Ammon's horn (tissue), 1 donor: ENCODE results near the gene APCDD1L.
"Not testable (repeated sequence)": the region's sequence is repeated elsewhere in the genome, so short reads cannot be mapped to it uniquely, and the experiment has no call there.

Experiments
- DNase-seq: peaks from one replicate; pipeline ENCODE4 v3.0.0-alpha.2; 2016; ENCODE audit warnings: low spot score

The APCDD1L gene

DNA sequence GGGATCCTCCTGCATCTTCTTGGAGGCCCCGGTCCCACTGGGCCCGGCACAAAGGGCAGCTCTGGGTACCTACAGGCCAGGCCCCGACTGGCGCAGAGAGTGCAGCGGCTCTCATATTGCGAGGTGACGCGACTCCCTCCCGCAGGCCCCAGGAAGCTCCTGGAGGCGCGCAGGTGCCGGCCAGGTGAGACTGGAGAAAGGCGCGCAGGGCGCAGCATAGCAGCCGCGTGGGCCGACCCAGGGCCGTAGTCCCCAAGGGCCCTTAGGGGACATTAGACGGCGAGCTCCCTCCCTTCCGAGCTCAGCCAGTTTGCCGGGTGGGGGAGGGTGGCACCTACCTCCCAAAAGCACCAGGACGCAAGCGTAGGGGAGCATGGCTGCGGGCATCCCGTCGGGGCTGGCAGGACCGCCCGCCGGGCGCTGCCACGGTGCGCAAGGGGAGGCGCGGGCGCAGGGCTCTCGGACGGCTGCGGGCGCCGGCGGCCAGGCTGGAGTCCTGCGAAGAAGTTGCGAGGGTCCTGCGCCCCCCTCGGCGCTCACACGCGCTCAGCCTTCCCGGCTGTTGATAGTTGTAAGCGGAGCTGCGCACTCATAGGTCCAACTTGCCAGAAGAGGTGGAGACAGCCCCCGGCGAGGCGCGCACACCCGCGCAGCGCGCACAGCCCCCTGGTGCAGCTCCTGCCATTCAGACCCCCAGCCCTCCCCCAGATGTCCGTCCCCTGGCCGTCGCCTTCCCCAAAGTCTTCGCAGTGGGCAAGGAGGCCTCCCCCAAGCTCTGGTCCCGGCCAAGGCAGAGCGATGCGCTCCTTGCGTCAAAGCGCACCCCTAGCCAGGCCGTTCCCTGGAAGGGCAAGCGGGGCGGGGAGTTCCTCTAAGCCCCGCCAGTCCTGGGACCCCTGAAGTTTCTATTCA, 622 bp downstream of the APCDD1L start:
- no peak for DNase-seq

DNA sequence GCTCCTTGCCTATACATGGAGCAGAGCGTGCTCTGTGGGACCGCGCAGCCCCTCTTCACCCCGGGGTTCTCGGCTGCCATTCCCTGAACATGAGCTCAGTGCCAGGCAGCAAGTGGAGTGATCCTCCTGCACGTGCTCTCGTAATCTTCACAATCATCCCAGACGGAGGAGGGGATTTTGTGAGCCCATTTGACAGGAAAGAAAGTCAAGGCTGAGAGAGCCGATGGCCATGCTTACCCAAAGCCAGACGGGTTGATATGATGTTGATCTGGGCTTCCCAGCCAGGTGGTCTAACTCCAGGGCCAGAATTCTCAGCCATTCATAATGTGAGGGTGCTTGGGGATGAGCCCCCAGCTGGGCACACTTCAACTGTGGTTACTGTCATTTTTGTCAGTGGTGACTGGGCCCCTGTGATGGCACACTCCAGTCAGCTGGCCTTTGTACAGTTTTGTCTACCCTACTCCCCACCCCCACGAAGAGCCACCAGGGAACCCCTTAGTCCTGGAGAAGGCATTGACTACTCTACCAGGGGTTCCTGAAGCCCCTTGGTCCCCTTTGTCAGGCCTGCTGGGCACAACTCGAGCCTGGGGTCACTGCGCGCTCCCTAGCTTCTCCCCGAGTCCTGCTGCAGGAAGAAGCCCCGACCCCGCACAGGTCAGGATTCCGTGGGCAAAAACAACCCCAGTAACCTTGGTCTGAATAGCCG, 1.5 kb downstream of the APCDD1L start:
- no peak for DNase-seq

DNA sequence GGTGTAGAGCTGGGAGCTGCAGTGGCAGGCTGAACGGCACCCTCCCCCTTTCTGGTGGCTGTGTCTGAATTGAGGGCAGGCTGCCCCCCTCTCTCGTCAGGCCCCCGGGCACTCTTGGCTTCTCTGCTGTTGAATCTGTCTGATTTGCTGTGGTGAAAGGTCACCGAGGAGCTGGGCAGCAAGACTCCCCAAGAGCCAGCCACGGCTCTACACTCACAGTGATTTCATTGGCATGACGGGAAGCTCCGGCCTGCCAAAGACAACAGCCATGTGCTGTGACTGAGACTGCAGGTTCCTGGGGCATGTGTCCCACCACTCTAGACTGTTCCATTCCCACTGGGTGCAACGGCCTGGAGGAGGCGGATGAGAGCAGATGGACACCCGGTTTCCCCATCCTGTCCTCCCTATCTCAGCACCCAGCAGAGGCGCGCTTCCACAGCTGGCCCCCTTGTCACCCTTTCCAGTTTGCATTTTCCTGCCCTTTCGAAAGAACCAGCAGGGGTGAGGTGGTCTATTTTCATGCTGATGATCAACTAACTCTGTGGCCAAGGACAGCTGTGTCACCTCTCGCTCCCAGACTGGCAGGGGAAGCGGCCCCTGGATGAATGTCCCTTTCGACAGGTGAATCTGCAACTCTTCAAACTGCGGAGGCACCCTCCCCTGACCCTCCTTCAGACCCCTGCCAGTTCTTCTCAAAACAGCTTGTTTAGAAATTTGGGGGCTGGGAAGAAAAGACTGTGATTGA, 2.2 kb downstream of the APCDD1L start:
- no peak for DNase-seq

GRCh38 chr20:58511861-58512260, 3.3 kb downstream of the APCDD1L start:
- no peak for DNase-seq

- no peak for DNase-seq
Observed at GRCh38 chr20:58511364-58511763, 3.8 kb downstream of the APCDD1L start.

GRCh38 chr20:58510921-58511320, 4.3 kb downstream of the APCDD1L start:
- no peak for DNase-seq

GRCh38 chr20:58508762-58509395, 6.3 kb downstream of the APCDD1L start:
- DNase-seq = no peak

DNA sequence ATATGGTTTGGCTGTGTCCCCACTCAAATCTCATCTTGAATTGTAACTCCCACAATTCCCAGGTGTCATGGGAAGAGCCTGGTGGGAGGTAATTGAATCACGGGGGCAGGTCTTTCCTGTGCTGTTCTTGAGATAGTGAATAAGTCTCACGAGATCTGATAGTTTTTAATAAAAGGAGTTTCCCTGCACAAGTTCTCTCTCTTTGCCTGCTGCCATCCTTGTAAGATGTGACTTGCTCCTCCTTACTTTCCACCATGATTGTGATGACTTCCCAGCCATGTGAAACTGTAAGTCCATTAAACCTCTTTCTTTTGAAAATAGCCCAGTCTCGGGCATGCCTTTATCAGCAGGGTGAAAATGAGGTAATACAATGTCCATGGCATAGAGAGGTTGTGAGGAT, 8.2 kb downstream of the APCDD1L start:
- DNase-seq = not testable (repeated sequence)

- no peak for DNase-seq
Observed at GRCh38 chr20:58504566-58504965, 10.6 kb downstream of the APCDD1L start.

DNA sequence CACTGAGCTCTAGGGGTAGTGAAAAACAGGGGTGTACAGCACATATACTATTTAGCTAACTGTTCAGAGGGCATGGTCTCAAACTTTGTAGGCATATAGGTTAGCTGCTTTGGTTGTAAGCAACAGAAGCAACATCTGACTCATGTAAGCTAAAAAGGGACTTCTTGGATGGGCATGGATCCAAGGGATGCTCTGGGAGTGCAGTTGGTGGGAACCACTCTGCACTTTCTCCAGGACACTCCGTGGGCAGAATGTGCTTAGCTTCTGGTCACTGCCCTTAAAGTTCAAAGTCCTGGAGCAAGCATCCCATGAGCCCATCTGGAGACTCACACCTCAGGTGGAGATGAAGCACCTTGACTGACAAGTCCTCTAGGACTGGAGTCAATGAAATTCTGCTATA, 11.5 kb downstream of the APCDD1L start:
- DNase-seq = no peak

- DNase-seq = no peak
Observed at GRCh38 chr20:58500256-58500655, 14.9 kb downstream of the APCDD1L start.

DNA sequence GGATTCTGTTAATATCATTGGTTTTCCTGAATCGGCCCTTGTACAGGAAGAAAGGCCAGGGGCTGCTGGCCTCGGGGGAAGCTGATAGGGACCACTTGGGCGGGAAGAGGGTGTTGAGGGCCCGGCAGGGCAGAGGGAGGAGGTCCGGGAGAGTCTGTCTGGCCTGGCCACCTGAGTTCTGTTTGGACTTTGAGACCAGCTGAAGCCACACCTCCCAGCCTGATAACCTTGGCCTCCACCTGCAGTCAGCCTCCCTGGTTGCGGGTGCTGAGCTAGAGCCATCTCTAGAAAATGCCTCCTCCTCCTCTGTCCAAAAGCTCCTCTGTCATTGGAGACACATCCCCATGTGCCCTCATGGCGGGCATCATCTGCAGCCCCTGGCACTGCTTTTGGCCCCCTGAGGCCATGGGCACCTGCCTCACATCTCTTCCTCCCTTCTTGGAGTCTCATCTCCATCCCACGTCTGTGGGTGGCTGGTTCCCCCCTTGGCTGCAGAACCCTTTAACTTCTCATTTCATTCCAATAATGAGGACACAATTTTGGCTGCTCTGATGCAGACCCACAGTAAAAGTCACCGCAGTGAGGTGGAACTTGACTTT, 16.6 kb downstream of the APCDD1L start:
- no peak for DNase-seq

DNA sequence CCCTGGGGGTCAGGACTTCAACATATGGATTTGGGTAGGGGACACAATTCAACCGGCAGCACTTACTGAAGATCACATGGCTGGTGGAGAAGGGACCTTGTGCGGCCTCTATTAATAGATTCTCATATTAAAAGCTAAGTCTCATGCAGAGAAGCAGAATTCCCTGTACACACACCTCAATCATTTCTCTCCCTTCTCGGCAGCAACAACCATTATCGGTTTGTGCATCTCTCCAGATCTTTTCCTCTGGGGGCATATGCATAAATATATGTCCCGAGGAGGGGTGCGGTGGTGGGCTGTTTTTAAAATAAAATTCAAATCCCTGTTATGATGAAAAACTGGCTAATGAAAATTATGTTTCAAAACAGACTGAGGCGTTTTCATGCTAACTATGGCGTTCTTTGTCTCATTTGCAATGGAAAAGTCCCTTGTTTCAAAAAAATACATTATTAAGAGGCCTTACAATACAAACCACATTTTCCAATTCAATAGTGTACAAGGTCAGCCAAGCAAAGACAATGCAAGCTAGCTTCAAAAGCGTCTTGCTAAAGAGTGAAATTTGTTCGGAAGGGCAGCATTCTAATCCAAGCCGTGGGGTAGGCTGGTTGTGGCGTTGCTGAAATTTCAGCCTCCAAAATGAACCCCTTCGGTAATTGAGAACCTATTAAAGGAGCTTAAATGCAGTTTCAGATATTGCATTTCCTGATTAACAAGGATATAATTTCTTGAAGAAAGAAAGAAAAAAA, 17.3 kb downstream of the APCDD1L start:
- DNase-seq = no peak

DNA sequence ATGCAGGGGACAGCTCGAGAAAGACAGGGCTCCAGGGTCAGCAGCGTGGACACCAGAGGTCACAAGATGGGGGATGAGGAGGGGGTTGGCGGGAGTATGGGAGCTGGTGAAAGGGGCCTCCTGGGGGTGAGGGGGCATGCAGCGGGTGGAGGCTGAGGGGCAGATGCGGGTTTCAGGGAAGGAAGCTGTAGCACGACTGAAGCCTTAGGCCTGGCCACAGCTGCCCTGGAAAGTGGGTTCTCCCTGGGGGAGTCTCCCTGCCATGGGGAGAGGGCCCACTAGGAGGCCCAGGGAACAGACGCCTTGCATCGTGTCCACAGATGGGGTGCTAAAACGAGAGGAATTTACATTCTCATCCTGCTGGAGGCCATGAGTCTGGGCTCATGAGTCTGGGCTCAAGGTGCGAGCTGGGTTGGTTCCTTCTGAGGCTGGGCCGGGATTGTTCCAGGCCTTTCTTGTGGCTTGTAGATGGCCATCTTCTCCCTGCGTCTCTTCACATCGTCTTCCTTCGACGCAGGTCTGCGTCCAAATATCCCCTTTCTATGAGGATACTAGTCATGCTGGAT, 18.0 kb downstream of the APCDD1L start:
- no peak for DNase-seq

GRCh38 chr20:58496429-58496769, 18.8 kb downstream of the APCDD1L start:
- no peak for DNase-seq

- no peak for DNase-seq
Observed at GRCh38 chr20:58495623-58496428, 19.4 kb downstream of the APCDD1L start.

- DNase-seq = no peak
Observed at GRCh38 chr20:58494923-58495622, 20.1 kb downstream of the APCDD1L start.

DNA sequence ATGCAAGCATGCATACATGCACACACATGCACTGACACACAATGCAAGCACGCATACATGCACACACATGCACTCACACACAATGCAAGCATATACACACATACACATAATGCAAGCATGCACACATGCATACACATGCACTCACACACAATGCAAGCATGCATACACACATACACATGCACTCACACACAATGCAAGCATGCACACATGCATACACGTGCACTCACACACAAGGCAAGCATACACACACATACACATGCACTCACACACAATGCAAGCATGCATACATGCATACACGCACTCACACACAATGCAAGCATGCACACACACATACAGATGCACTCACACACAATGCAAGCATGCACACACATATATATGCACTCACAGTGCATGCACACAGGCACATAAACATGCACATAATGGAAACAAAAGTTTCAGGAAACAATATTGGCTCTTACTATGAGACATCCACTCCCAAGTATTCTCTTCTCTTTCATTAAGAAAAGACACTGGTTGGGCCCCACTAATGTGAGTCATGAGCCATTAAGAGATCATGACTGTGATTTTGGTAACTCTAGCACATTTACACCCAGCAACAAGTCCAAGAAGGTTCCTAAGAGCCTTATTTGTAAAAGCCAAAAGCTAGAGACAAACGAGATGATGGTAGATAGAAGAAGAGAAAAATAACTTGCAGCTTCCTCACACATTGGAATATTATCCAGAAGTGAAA, 22.2 kb downstream of the APCDD1L start:
- no peak for DNase-seq
